GM20000 (cell line): ENCODE data around the gene PFAS.
A peak's percentile ranks its signal among the peaks of the same experiment; 100 is the strongest.

Experiments
- DNase-seq: peaks from one replicate; pipeline ENCODE4 v3.0.0; 2012; ENCODE audit warnings: low spot score
- CTCF ChIP-seq: IDR thresholded peaks from 2 replicates; pipeline ENCODE4 v1.5.1; 2012; ENCODE audit warnings: mild to moderate bottlenecking, control low read depth; ENCODE audit errors: extremely low read depth, missing control alignments

Gene PFAS

GRCh38 chr17:8220783-8221662 is 28.1 kb upstream of the PFAS start:
- peak; percentile 61 for DNase-seq
- no peak for TF ChIP-seq CTCF

GRCh38 chr17:8221663-8222379 is 27.3 kb upstream of the PFAS start:
- peak; percentile 49 for DNase-seq
- TF ChIP-seq CTCF: no peak

- no peak for TF ChIP-seq CTCF
- DNase-seq: peak; percentile 56
Observed at GRCh38 chr17:8222380-8222629, 26.8 kb upstream of the PFAS start.

GRCh38 chr17:8222630-8223355 is 26.3 kb upstream of the PFAS start:
- no peak for TF ChIP-seq CTCF
- peak; percentile 66 for DNase-seq

- DNase-seq: peak; percentile 46
Observed at GRCh38 chr17:8223356-8224126, 25.5 kb upstream of the PFAS start.

More at GRCh38 chr17:8223356-8224126, 25.5 kb upstream of the PFAS start:
- TF ChIP-seq CTCF: peak; percentile 24
